Activated CD4-positive, CD25-positive, alpha-beta regulatory T cell treated with anti-CD3 and anti-CD28 coated beads, Interleukin-2, amount 50 U/mL, for 72 hours (primary cell): ENCODE data around the gene FTO.
"Not testable (repeated sequence)": the region's sequence is repeated elsewhere in the genome, so short reads cannot be mapped to it uniquely, and the experiment has no call there.

Experiments used
- DNase-seq: peaks from one replicate; pipeline ENCODE4 v3.0.0; 2021

Gene FTO

GRCh38 chr16:53836142-53836541, 132.2 kb downstream of the FTO start:
- no peak for DNase-seq

- no peak for DNase-seq
Observed at GRCh38 chr16:53836680-53837079, 132.7 kb downstream of the FTO start.

GRCh38 chr16:53837426-53837825, 133.5 kb downstream of the FTO start:
- DNase-seq: no peak

GRCh38 chr16:53839150-53839549, 135.2 kb downstream of the FTO start:
- DNase-seq: no peak

- DNase-seq: no peak
Observed at GRCh38 chr16:53840456-53840855, 136.5 kb downstream of the FTO start.

- no peak for DNase-seq
Observed at GRCh38 chr16:53841884-53842283, 137.9 kb downstream of the FTO start.

- DNase-seq: no peak
Observed at GRCh38 chr16:53843084-53843483, 139.1 kb downstream of the FTO start.

- no peak for DNase-seq
Observed at GRCh38 chr16:53844804-53845203, 140.8 kb downstream of the FTO start.

- not testable (repeated sequence) for DNase-seq
Observed at GRCh38 chr16:53846549-53846948, 142.6 kb downstream of the FTO start.

GRCh38 chr16:53846971-53847370, 143.0 kb downstream of the FTO start:
- no peak for DNase-seq

- no peak for DNase-seq
Observed at GRCh38 chr16:53848277-53848942, 144.5 kb downstream of the FTO start.

- DNase-seq: no peak
Observed at GRCh38 chr16:53848950-53849349, 145.0 kb downstream of the FTO start.

GRCh38 chr16:53849585-53849984, 145.6 kb downstream of the FTO start:
- no peak for DNase-seq

- no peak for DNase-seq
Observed at GRCh38 chr16:53849994-53850393, 146.0 kb downstream of the FTO start.

- DNase-seq: no peak
Observed at GRCh38 chr16:53852678-53853077, 148.7 kb downstream of the FTO start.

GRCh38 chr16:53855056-53855455, 151.1 kb downstream of the FTO start:
- DNase-seq: no peak

GRCh38 chr16:53855511-53855910, 151.6 kb downstream of the FTO start:
- no peak for DNase-seq

GRCh38 chr16:53859995-53860540, 156.1 kb downstream of the FTO start:
- no peak for DNase-seq

- DNase-seq: no peak
Observed at GRCh38 chr16:53863861-53864260, 159.9 kb downstream of the FTO start.

GRCh38 chr16:53864819-53865493, 161.0 kb downstream of the FTO start:
- no peak for DNase-seq

GRCh38 chr16:53865494-53865863, 161.5 kb downstream of the FTO start:
- no peak for DNase-seq

- no peak for DNase-seq
Observed at GRCh38 chr16:53866520-53866919, 162.6 kb downstream of the FTO start.

- DNase-seq: no peak
Observed at GRCh38 chr16:53870831-53871230, 166.9 kb downstream of the FTO start.
